ENCODE results near the gene BTC.

BTC gene

DNA sequence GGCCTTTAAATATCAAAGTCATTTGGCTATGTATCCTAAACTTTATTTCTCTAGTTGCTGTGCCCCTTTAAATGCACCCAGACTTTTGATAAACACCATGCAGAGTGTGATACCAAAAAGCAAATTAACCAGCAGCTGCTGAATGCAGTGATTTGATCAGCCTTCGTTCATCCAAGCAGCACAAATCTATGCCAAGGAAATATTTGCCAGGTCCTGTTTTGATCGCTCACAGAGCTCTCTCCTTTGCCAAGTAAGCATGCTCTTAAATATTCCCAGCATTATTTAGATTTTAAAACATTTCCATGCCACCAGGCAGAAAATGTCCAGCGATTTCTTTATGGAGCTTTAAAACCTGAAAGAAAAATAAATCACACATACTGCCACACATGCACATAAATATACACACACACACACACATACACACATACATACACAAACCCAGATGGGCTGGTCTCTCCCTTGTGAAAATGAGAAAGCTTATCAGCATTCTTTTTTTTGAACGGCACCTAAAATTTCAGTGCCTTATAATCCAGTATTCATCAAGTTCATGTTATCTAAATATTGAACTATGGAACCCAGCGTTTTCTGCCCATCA, 35.7 kb downstream of the BTC start:
- H3K4me1 ChIP-seq (ENCODE audit: control insufficient read depth, insufficient read depth, low read length), result peaks cover 10% of the 10 kb centered on the region
- no peak overlapping the region for H3K9ac ChIP-seq (ENCODE audit: low read length in 2 of 2)
- H3K4me3 ChIP-seq (ENCODE audit: low read length in 2 of 2), result peak overlapping the region; percentile 37 to 47
- peak overlapping the region; percentile 7 for H3K27ac ChIP-seq (ENCODE audit: low read length)
- no peaks in the 10 kb centered on the region for H3K36me3 ChIP-seq (ENCODE audit: control insufficient read depth in 2 of 2, insufficient read depth in 2 of 2, low read length in 2 of 2)
- no peaks in the 10 kb centered on the region for H3K27me3 ChIP-seq (ENCODE audit: control insufficient read depth in 1 of 2, insufficient read depth in 2 of 2, low read length in 2 of 2)
- no peaks in the 10 kb centered on the region for H3K9me3 ChIP-seq (ENCODE audit: control insufficient read depth in 2 of 2, low read length in 2 of 2)

DNA sequence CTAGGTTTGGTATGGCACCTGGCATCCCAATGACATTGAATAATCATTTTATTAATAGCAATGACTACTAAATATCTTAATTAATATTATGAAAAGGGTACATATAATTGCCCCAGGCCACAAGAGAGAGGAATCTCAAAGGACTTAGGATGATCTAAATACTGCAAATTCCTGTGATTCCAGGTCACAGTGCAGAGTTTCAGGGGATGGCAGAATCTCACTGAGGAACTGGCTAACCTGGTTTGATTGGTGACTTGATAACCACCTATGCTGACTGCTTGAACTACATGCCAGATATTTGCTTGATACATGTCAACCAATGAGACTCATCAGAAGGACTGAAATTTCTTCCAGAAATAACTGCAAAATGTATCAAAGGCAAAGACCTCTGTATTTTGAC, 37.2 kb downstream of the BTC start:
- Histone ChIP-seq H3K27ac (ENCODE audit: low read length) (no peak overlapping the region), H3K27me3 (ENCODE audit: control insufficient read depth in 1 of 2, insufficient read depth in 2 of 2, low read length in 2 of 2) (no peaks in the 10 kb centered on the region), H3K36me3 (ENCODE audit: control insufficient read depth in 2 of 2, insufficient read depth in 2 of 2, low read length in 2 of 2) (no peaks in the 10 kb centered on the region)

DNA sequence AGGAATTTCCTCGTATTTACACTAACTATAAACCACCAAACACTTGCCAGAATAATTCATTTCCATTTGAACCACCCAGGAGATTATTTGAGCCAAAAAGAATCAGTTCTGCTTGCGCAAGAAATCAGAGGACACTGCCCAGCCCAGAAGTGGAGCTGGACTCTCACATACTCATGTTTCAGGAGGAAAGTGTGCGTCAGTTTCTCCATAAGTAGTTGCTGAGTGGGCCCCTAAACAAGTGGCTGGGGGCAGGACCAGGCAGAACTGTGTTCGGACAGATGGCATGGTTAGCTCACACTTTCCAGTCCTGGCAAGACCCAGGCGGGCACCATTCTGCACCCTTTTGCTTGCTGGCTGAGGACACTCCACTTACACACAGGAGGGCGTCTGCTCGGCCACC, 38.8 kb downstream of the BTC start:
- H3K9ac ChIP-seq (ENCODE audit: low read length in 2 of 2), result no peak overlapping the region
- H3K27me3 ChIP-seq (ENCODE audit: control insufficient read depth in 1 of 2, insufficient read depth in 2 of 2, low read length in 2 of 2), result no peaks in the 10 kb centered on the region
- peaks cover 10% of the 10 kb centered on the region for H3K4me1 ChIP-seq (ENCODE audit: control insufficient read depth, insufficient read depth, low read length)
- no peaks in the 10 kb centered on the region for H3K9me3 ChIP-seq (ENCODE audit: control insufficient read depth in 2 of 2, low read length in 2 of 2)
- H3K4me3 ChIP-seq (ENCODE audit: low read length in 2 of 2), result peak overlapping the region in 1 of 2 donors; percentile 16
- no peaks in the 10 kb centered on the region for H3K36me3 ChIP-seq (ENCODE audit: control insufficient read depth in 2 of 2, insufficient read depth in 2 of 2, low read length in 2 of 2)
- H3K27ac ChIP-seq (ENCODE audit: low read length), result peak overlapping the region; percentile 59

More for the DNA sequence above, 37.2 kb downstream of the BTC start:
- Histone ChIP-seq H3K4me1 (ENCODE audit: control insufficient read depth, insufficient read depth, low read length) (peaks cover 10% of the 10 kb centered on the region), H3K9me3 (ENCODE audit: control insufficient read depth in 2 of 2, low read length in 2 of 2) (no peaks in the 10 kb centered on the region), H3K9ac (ENCODE audit: low read length in 2 of 2) (no peak overlapping the region), H3K4me3 (ENCODE audit: low read length in 2 of 2) (no peak overlapping the region)

DNA sequence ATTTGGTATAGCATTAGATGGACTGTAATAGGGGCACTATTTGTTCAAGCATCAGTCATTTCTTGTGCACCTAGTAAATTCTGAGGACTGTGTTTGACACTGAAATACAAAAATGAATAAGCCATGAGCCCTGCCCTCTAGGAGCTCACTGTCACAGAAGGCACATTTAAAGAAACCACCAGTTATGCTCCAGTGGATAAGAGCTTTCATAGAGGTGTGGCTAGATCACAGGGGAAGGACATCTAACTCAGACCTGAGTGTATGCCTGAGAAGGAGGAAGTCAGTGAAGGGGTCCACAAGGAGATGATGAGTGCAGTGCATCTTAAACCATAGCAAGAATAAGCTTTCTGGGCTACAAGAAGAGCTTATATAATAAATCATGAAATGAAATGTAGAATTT, 40.1 kb downstream of the BTC start:
- H3K4me1 ChIP-seq (ENCODE audit: control insufficient read depth, insufficient read depth, low read length), result peaks cover 10% of the 10 kb centered on the region
- no peaks in the 10 kb centered on the region for H3K9me3 ChIP-seq (ENCODE audit: control insufficient read depth in 2 of 2, low read length in 2 of 2)
- no peaks in the 10 kb centered on the region for H3K27me3 ChIP-seq (ENCODE audit: control insufficient read depth in 1 of 2, insufficient read depth in 2 of 2, low read length in 2 of 2)
- no peak overlapping the region for H3K9ac ChIP-seq (ENCODE audit: low read length in 2 of 2)
- H3K36me3 ChIP-seq (ENCODE audit: control insufficient read depth in 2 of 2, insufficient read depth in 2 of 2, low read length in 2 of 2), result no peaks in the 10 kb centered on the region
- no peak overlapping the region for H3K4me3 ChIP-seq (ENCODE audit: low read length in 2 of 2)
- no peak overlapping the region for H3K27ac ChIP-seq (ENCODE audit: low read length)

DNA sequence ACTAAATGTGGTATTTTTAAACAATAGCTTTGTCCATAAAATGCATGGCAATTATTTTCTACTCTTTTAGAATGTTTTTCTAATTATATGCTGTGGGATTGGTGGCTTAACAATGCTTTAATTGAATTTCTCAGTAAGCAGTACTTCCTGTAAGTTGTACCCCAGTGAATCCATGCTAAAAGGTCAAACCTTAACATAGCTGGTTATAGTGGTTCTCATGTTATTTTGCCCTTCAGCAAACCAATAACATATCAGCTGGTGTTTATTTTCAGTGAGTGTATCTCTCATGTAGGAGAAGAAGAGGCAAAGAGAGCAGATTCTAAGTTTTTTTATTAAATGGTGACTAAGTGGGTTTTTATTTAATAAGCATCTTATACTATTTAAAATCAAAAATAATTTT, 41.5 kb downstream of the BTC start:
- Histone ChIP-seq H3K36me3 (ENCODE audit: control insufficient read depth in 2 of 2, insufficient read depth in 2 of 2, low read length in 2 of 2) (no peaks in the 10 kb centered on the region), H3K4me1 (ENCODE audit: control insufficient read depth, insufficient read depth, low read length) (peaks cover 5% of the 10 kb centered on the region), H3K4me3 (ENCODE audit: low read length in 2 of 2) (no peak overlapping the region), H3K27me3 (ENCODE audit: control insufficient read depth in 1 of 2, insufficient read depth in 2 of 2, low read length in 2 of 2) (no peaks in the 10 kb centered on the region), H3K27ac (ENCODE audit: low read length) (no peak overlapping the region), H3K9me3 (ENCODE audit: control insufficient read depth in 2 of 2, low read length in 2 of 2) (no peaks in the 10 kb centered on the region), H3K9ac (ENCODE audit: low read length in 2 of 2) (no peak overlapping the region)

DNA sequence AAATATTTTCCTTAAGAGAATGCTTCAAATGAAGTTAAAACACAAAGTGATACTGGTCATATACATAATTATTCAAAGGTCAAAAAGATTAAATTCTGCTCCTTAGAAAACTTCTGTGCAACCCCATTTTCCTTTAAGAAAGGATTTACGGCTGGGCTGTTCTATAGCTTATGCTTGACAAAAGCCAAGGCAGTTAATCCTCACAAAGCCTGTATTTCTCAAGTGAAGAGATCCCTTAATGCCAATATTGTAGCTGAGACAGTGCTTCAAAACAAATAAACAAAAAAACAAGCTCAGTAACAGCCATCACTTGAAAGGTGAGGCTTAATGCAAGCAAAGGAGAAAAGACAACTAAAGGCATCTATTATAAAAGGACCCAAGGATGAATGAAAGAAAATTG, 42.5 kb downstream of the BTC start:
- no peaks in the 10 kb centered on the region for H3K27me3 ChIP-seq (ENCODE audit: control insufficient read depth in 1 of 2, insufficient read depth in 2 of 2, low read length in 2 of 2)
- H3K27ac ChIP-seq (ENCODE audit: low read length), result no peak overlapping the region
- no peak overlapping the region for H3K4me3 ChIP-seq (ENCODE audit: low read length in 2 of 2)
- peaks cover 5% of the 10 kb centered on the region for H3K4me1 ChIP-seq (ENCODE audit: control insufficient read depth, insufficient read depth, low read length)
- peaks cover 0 to 6% of the 10 kb centered on the region in 2 donors for H3K36me3 ChIP-seq (ENCODE audit: control insufficient read depth in 2 of 2, insufficient read depth in 2 of 2, low read length in 2 of 2)
- no peak overlapping the region for H3K9ac ChIP-seq (ENCODE audit: low read length in 2 of 2)
- H3K9me3 ChIP-seq (ENCODE audit: control insufficient read depth in 2 of 2, low read length in 2 of 2), result no peaks in the 10 kb centered on the region

DNA sequence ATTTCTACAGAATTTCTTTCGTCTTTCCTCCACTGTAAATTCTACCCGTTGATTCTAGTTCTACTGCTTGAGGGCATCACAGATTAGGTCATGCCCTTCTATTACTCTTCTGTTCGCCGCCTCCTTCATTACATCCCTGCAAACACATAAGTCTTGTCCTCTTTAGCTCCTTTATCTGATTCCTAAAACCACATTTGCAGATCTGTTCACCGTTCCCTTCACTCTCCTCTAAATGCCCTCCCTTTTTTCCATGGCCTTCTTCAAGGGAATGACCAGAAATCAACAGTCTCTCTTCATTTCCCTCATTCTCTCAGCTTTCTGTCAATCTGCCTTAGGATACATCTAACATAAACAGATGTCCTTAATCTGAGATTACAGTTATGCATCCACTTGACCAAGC, 43.1 kb downstream of the BTC start:
- no peaks in the 10 kb centered on the region for H3K9me3 ChIP-seq (ENCODE audit: control insufficient read depth in 2 of 2, low read length in 2 of 2)
- no peak overlapping the region for H3K9ac ChIP-seq (ENCODE audit: low read length in 2 of 2)

DNA sequence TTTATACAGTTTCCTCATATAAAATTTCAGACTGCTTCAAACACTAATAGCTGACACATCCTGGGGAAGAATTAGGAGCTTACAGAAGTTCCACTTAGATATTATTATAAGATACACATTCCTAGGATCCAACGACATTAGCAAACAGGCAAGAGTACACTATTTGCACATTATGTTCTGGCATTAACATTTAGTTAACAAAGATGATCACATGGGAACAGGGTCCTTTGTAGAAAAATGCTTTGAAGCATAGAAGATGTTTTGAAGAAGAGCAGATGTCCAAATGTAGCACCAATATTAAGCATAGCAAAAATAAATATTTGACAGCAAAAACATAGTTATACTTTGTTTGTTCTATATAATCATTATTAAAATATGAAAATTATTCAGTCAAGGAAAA, 52.1 kb downstream of the BTC start:
- Histone ChIP-seq H3K9ac (ENCODE audit: low read length in 2 of 2) (no peak overlapping the region), H3K27ac (ENCODE audit: low read length) (no peak overlapping the region), H3K27me3 (ENCODE audit: control insufficient read depth in 1 of 2, insufficient read depth in 2 of 2, low read length in 2 of 2) (no peaks in the 10 kb centered on the region), H3K4me3 (ENCODE audit: low read length in 2 of 2) (no peak overlapping the region), H3K36me3 (ENCODE audit: control insufficient read depth in 2 of 2, insufficient read depth in 2 of 2, low read length in 2 of 2) (peaks cover 0 to 4% of the 10 kb centered on the region in 2 donors), H3K4me1 (ENCODE audit: control insufficient read depth, insufficient read depth, low read length) (no peaks in the 10 kb centered on the region), H3K9me3 (ENCODE audit: control insufficient read depth in 2 of 2, low read length in 2 of 2) (no peaks in the 10 kb centered on the region)

More for the DNA sequence above, 43.1 kb downstream of the BTC start:
- Histone ChIP-seq H3K27me3 (ENCODE audit: control insufficient read depth in 1 of 2, insufficient read depth in 2 of 2, low read length in 2 of 2) (no peaks in the 10 kb centered on the region), H3K4me3 (ENCODE audit: low read length in 2 of 2) (no peak overlapping the region), H3K36me3 (ENCODE audit: control insufficient read depth in 2 of 2, insufficient read depth in 2 of 2, low read length in 2 of 2) (peaks cover 0 to 6% of the 10 kb centered on the region in 2 donors), H3K4me1 (ENCODE audit: control insufficient read depth, insufficient read depth, low read length) (peaks cover 5% of the 10 kb centered on the region), H3K27ac (ENCODE audit: low read length) (no peak overlapping the region)

DNA sequence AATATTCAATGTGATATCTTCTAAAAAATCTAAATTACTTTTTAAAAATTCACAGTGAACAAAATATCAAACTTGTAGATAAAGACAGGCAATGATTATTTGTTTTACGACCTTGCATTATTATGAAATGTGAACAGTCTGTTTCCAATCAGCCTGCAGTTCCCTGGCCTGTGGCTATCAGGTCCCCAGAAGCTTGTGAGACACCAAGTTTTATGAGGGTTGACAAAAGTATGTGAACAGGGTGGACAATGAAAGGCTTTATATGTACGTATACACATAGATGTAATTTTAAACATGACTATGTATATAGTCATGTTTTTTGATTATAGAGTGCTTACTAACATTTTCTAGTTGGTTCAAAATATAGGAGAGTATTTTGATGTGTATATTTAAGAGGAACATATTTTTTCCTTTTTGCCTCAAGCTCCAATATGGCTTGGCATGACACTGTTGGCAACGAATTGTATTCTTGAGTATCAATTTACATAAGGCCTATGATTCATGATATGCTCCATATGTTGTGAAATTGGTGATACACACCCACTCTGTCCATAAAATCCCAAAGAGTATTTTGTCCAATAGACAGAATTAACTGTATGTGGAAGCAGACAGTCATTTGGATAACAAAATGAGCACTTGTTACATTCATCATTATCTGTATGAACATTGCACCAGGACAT, 55.7 kb downstream of the BTC start:
- no peaks in the 10 kb centered on the region for H3K36me3 ChIP-seq (ENCODE audit: control insufficient read depth in 2 of 2, insufficient read depth in 2 of 2, low read length in 2 of 2)
- no peak overlapping the region for H3K9ac ChIP-seq (ENCODE audit: low read length in 2 of 2)
- H3K4me1 ChIP-seq (ENCODE audit: control insufficient read depth, insufficient read depth, low read length), result no peaks in the 10 kb centered on the region
- H3K27me3 ChIP-seq (ENCODE audit: control insufficient read depth in 1 of 2, insufficient read depth in 2 of 2, low read length in 2 of 2), result no peaks in the 10 kb centered on the region
- no peak overlapping the region for H3K27ac ChIP-seq (ENCODE audit: low read length)
- no peak overlapping the region for H3K4me3 ChIP-seq (ENCODE audit: low read length in 2 of 2)
- no peaks in the 10 kb centered on the region for H3K9me3 ChIP-seq (ENCODE audit: control insufficient read depth in 2 of 2, low read length in 2 of 2)

DNA sequence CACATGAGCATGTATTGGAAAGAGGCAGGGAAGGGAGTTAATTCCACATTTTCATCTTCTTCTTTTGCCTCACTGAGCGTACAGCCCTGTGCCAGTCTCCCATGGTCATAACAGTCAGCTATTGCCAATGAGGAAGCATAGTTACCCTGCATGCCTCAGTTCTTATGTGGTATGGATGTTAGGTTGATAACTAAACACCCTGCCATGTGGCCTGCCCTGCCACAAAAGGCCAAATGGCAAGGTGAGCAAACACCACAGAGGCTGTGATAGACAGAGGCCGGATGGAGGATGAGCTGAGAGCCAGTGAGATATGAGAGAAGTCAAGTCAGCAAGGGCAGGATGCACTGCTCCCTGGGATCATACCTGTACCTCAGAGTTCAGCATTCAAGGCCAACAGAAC, 59.3 kb downstream of the BTC start:
- Histone ChIP-seq H3K4me1 (ENCODE audit: control insufficient read depth, insufficient read depth, low read length) (no peaks in the 10 kb centered on the region), H3K9ac (ENCODE audit: low read length in 2 of 2) (no peak overlapping the region), H3K9me3 (ENCODE audit: control insufficient read depth in 2 of 2, low read length in 2 of 2) (no peaks in the 10 kb centered on the region)

DNA sequence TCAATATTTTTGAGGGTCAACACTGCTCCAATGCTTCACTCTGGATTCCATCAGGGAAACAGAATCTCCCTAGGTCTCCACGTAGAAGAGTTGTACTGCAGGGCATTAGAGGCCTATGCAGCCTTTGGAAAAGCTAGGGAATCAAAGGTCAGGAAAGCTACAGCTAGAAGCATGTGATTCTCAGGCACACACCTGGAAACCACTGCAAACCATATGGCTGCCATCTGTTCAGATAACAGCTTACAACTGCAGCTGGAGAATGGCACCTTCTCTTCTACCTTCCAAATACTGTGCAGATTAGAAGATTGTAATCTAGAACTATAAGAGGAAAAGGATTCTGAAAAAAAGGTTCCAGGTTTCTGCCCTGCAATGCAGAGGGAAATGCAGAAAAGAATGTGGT, 60.6 kb downstream of the BTC start:
- no peaks in the 10 kb centered on the region for H3K9me3 ChIP-seq (ENCODE audit: control insufficient read depth in 2 of 2, low read length in 2 of 2)
- H3K27ac ChIP-seq (ENCODE audit: low read length), result no peak overlapping the region
- no peaks in the 10 kb centered on the region for H3K27me3 ChIP-seq (ENCODE audit: control insufficient read depth in 1 of 2, insufficient read depth in 2 of 2, low read length in 2 of 2)
- H3K9ac ChIP-seq (ENCODE audit: low read length in 2 of 2), result no peak overlapping the region
- no peaks in the 10 kb centered on the region for H3K4me1 ChIP-seq (ENCODE audit: control insufficient read depth, insufficient read depth, low read length)
- no peak overlapping the region for H3K4me3 ChIP-seq (ENCODE audit: low read length in 2 of 2)
- H3K36me3 ChIP-seq (ENCODE audit: control insufficient read depth in 2 of 2, insufficient read depth in 2 of 2, low read length in 2 of 2), result no peaks in the 10 kb centered on the region

More for the DNA sequence above, 59.3 kb downstream of the BTC start:
- no peaks in the 10 kb centered on the region for H3K36me3 ChIP-seq (ENCODE audit: control insufficient read depth in 2 of 2, insufficient read depth in 2 of 2, low read length in 2 of 2)
- no peaks in the 10 kb centered on the region for H3K27me3 ChIP-seq (ENCODE audit: control insufficient read depth in 1 of 2, insufficient read depth in 2 of 2, low read length in 2 of 2)
- no peak overlapping the region for H3K4me3 ChIP-seq (ENCODE audit: low read length in 2 of 2)
- H3K27ac ChIP-seq (ENCODE audit: low read length), result no peak overlapping the region

All from stomach smooth muscle (tissue), 2 donors.